ENCODE results near the gene PSMD6.

GRCh38 chr3:64023861-64024223 lies 548 bp upstream of the PSMD6 start:
- TF ChIP-seq ZNF274 (IDR thresholded peaks at IDR 0.05; ENCODE audit: low read depth, low read length) (no peak), YY1 (IDR thresholded peaks at IDR 0.05; ENCODE audit: insufficient read depth, insufficient read length) (no peak)

Measured in NT2/D1 (cell line).